Measurements from ENCODE around the gene CLCN4.

GRCh38 chrX:10233173-10233572 lies 76.4 kb downstream of the CLCN4 start:
- TF ChIP-seq POLR2A (IDR thresholded peaks at IDR 0.05; ENCODE audit: low read length) (no peak), GATA1 (IDR thresholded peaks at IDR 0.05; ENCODE audit: low read depth, low read length) (no peak)

Data from erythroblast (primary cell).